ENCODE measurements around the gene KCTD1. TPM values are rescaled to one million over a fixed set of nuclear protein-coding genes. Genes with fewer than 3 reads are reported as not detected.

The KCTD1 gene
- total and polyA plus RNA-seq, 4 donors: 4.0 to 17.5 (median 9.2) TPM

DNA sequence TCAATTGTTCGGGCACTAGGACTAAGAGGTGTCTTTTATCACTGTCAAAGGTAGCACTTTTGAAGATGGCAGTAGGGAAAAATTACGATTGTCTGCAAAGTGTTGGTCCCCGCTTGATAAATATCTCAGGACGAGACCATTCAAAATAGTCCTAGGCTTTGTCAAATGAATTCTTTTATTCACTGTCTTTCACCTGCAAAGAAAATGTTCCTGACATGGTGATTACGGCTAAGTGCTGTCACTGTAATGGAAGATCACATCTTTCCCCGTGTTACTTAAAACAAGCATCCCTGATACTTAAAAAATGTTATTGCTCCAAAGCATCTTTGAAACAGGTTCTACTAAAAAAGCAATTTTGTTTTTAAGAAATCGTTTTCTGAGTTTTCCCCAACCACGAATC lies 71.7 kb downstream of the KCTD1 start:
- Histone ChIP-seq H3K9me3 (ENCODE audit: control insufficient read depth in 4 of 4, insufficient read depth in 3 of 4, low read length in 3 of 4) (no peaks in the 10 kb centered on the region), H3K4me3 (no peak overlapping the region), H3K4me1 (ENCODE audit: control insufficient read depth in 5 of 5, insufficient read depth in 5 of 5, low read length in 5 of 5) (peaks cover 0 to 4% (median 0%) of the 10 kb centered on the region in 5 donors), H3K9ac (ENCODE audit: insufficient read depth in 1 of 2, low read length in 2 of 2) (no peak overlapping the region), H3K36me3 (ENCODE audit: control insufficient read depth in 4 of 4, insufficient read depth in 4 of 4, low read length in 4 of 4) (peaks cover 0 to 3% (median under 1%) of the 10 kb centered on the region in 4 donors), H3K27me3 (ENCODE audit: control insufficient read depth in 3 of 3, insufficient read depth in 3 of 3, low read length in 2 of 3) (no peaks in the 10 kb centered on the region), H3K27ac (ENCODE audit: low read depth in 1 of 2, low read length in 1 of 2) (no peak overlapping the region)
- ATAC-seq (ENCODE audit: insufficient read depth, low FRiP score): no peak
- 95 to 96% methylated on average over 8 of the region's 8 CpGs for WGBS, 2 donors
- no peak for DNase-seq
- TF ChIP-seq, protein P1, sequence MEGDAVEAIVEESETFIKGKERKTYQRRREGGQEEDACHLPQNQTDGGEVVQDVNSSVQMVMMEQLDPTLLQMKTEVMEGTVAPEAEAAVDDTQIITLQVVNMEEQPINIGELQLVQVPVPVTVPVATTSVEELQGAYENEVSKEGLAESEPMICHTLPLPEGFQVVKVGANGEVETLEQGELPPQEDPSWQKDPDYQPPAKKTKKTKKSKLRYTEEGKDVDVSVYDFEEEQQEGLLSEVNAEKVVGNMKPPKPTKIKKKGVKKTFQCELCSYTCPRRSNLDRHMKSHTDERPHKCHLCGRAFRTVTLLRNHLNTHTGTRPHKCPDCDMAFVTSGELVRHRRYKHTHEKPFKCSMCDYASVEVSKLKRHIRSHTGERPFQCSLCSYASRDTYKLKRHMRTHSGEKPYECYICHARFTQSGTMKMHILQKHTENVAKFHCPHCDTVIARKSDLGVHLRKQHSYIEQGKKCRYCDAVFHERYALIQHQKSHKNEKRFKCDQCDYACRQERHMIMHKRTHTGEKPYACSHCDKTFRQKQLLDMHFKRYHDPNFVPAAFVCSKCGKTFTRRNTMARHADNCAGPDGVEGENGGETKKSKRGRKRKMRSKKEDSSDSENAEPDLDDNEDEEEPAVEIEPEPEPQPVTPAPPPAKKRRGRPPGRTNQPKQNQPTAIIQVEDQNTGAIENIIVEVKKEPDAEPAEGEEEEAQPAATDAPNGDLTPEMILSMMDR (IDR thresholded peaks at IDR 0.05; ENCODE audit: control extremely low read depth, extremely low read depth): no peak

DNA sequence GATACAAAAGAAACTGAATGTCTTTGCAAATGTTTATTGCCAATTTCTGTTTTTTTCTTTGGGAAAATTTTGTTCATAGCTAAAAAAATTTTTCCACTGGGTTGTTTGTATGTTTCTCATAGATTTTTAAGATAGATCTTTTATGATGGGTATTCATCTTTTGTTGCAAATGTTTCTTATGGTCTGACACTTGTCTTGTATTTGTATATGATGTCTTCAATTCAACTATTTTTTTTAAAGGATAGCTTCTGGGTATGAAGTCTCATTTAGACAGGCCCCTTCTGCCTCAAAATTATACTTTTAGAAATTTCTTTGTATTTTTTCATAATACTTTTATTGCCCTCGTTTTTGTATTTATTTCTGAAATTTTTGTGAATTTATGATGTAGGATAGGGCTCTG lies 73.8 kb downstream of the KCTD1 start:
- TF ChIP-seq, protein P1 (IDR thresholded peaks at IDR 0.05; ENCODE audit: control extremely low read depth, extremely low read depth): no peak
- WGBS, 2 donors: 88 to 93% methylated on average over 1 of the region's 1 CpG

DNA sequence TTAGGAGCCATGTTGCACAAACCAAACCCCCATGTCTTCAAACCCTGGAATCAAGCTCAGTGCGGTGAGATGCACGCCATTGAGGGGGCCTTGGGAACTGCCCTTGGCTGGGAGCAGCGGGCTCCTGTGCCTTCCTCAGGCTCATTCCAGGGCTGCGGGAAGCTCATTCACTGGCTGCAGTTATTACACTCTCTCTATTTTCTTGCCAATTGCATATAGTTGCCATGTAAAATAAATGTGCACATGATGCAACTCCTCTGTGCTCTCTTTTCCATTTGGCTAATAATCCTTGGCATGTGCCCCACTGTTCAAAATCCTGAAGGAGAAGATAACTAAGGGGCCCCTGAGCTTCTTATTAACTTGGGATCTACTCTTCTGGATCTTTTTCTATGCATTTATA lies 74.7 kb downstream of the KCTD1 start:
- DNase-seq (peak in 2 of 3 donors; percentile 56 to 69), ATAC-seq (ENCODE audit: insufficient read depth, low FRiP score) (no peak)
- H3K4me1 ChIP-seq (ENCODE audit: control insufficient read depth in 5 of 5, insufficient read depth in 5 of 5, low read length in 5 of 5): peaks cover 0 to 4% (median 0%) of the 10 kb centered on the region in 5 donors
- H3K4me3 ChIP-seq: no peak overlapping the region
- TF ChIP-seq, protein P1 (IDR thresholded peaks at IDR 0.05; ENCODE audit: control extremely low read depth, extremely low read depth): no peak
- 86 to 94% methylated on average over 4 of the region's 4 CpGs for WGBS, 2 donors
- no peak overlapping the region for H3K27ac ChIP-seq (ENCODE audit: low read depth in 1 of 2, low read length in 1 of 2)
- H3K27me3 ChIP-seq (ENCODE audit: control insufficient read depth in 3 of 3, insufficient read depth in 3 of 3, low read length in 2 of 3): no peaks in the 10 kb centered on the region
- peaks cover 0 to 3% (median under 1%) of the 10 kb centered on the region in 4 donors for H3K36me3 ChIP-seq (ENCODE audit: control insufficient read depth in 4 of 4, insufficient read depth in 4 of 4, low read length in 4 of 4)
- H3K9me3 ChIP-seq (ENCODE audit: control insufficient read depth in 4 of 4, insufficient read depth in 3 of 4, low read length in 3 of 4): no peaks in the 10 kb centered on the region
- H3K9ac ChIP-seq (ENCODE audit: insufficient read depth in 1 of 2, low read length in 2 of 2): no peak overlapping the region

More for the DNA sequence above, 73.8 kb downstream of the KCTD1 start:
- peaks cover 0 to 4% (median 0%) of the 10 kb centered on the region in 5 donors for H3K4me1 ChIP-seq (ENCODE audit: control insufficient read depth in 5 of 5, insufficient read depth in 5 of 5, low read length in 5 of 5)
- no peaks in the 10 kb centered on the region for H3K9me3 ChIP-seq (ENCODE audit: control insufficient read depth in 4 of 4, insufficient read depth in 3 of 4, low read length in 3 of 4)
- no peak overlapping the region for H3K4me3 ChIP-seq
- no peak overlapping the region for H3K9ac ChIP-seq (ENCODE audit: insufficient read depth in 1 of 2, low read length in 2 of 2)
- peaks cover 0 to 3% (median under 1%) of the 10 kb centered on the region in 4 donors for H3K36me3 ChIP-seq (ENCODE audit: control insufficient read depth in 4 of 4, insufficient read depth in 4 of 4, low read length in 4 of 4)
- no peaks in the 10 kb centered on the region for H3K27me3 ChIP-seq (ENCODE audit: control insufficient read depth in 3 of 3, insufficient read depth in 3 of 3, low read length in 2 of 3)
- ATAC-seq (ENCODE audit: insufficient read depth, low FRiP score): no peak
- H3K27ac ChIP-seq (ENCODE audit: low read depth in 1 of 2, low read length in 1 of 2): no peak overlapping the region
- no peak for DNase-seq

DNA sequence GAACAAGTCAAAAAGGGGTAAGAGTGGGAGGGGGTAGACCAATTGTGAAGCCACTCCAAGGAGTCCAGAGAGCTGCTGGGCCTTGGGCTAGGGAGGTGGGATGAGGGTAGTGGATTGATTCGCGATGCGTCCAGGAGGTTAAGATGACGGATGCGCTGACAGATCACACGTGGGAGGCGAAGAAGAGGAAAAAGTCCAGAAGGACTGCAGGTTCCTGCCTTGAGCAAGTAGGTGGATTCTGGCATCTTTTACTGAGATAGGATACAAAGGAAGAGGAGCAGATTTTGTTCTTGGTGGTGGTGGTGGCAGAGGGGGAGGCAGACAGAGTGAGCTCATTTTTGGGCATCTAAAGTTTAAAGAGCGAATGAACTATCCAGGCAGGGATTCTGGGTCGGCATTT lies 76.5 kb downstream of the KCTD1 start:
- ATAC-seq (ENCODE audit: insufficient read depth, low FRiP score) (no peak), DNase-seq (no peak)
- TF ChIP-seq, protein P1 (IDR thresholded peaks at IDR 0.05; ENCODE audit: control extremely low read depth, extremely low read depth): no peak
- 95 to 99% methylated on average over 9 of the region's 9 CpGs for WGBS, 2 donors
- H3K9me3 ChIP-seq (ENCODE audit: control insufficient read depth in 4 of 4, insufficient read depth in 3 of 4, low read length in 3 of 4): no peaks in the 10 kb centered on the region
- no peak overlapping the region for H3K27ac ChIP-seq (ENCODE audit: low read depth in 1 of 2, low read length in 1 of 2)
- H3K36me3 ChIP-seq (ENCODE audit: control insufficient read depth in 4 of 4, insufficient read depth in 4 of 4, low read length in 4 of 4): peaks cover 0 to 3% (median under 1%) of the 10 kb centered on the region in 4 donors
- no peak overlapping the region for H3K4me3 ChIP-seq
- no peaks in the 10 kb centered on the region for H3K27me3 ChIP-seq (ENCODE audit: control insufficient read depth in 3 of 3, insufficient read depth in 3 of 3, low read length in 2 of 3)
- peaks cover 0 to 4% (median 0%) of the 10 kb centered on the region in 5 donors for H3K4me1 ChIP-seq (ENCODE audit: control insufficient read depth in 5 of 5, insufficient read depth in 5 of 5, low read length in 5 of 5)
- no peak overlapping the region for H3K9ac ChIP-seq (ENCODE audit: insufficient read depth in 1 of 2, low read length in 2 of 2)
